HG03575 (cell line): ENCODE data around the gene MYOZ1.
"Not testable (repeated sequence)": the region's sequence is repeated elsewhere in the genome, so short reads cannot be mapped to it uniquely, and the experiment has no call there.

Experiments
- ATAC-seq: cut with Tn5 transposase; IDR thresholded peaks from one replicate; pipeline ENCODE4 v1.9.1; 2021; ENCODE audit not compliant: unreplicated experiment, insufficient number of reproducible peaks, low FRiP score; ENCODE audit errors: extremely low read depth

Gene MYOZ1

DNA sequence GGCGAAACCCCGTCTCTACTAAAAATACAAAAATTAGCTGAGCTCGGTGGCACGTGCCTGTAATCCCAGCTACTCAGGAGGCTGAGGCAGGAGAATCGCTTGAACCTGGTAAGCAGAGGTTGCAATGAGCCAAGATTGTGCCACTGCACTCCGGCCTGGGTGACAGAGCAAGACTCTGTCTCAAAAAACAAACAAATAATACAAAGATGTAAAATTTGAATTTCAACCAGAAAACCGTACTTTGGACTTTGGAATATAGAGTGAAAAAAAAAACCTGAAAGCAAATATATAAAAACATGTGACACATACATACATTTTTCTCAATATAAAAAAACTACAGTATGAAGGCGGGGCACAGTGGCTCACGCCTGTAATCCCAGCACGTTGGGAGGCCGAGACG is 20.3 kb downstream of the MYOZ1 start:
- not testable (repeated sequence) for ATAC-seq

DNA sequence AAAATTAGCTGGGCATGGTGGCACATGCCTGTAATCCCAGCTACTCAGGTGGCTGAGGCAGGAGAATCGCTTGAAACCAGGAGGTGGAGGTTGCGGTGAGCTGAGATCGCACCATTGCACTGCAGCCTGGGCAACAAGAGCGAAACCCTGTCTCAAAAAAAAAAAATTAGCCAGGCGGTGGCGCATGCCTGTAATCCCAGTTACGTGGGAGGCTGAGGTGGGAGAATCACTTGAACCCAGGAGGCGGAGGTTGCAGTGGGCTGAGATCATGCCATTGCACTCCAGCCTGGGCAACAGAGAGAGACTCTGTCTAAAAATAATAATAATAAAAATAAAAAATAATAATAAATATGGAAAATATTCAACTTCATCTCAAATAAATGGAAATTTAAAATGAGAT is 24.1 kb downstream of the MYOZ1 start:
- not testable (repeated sequence) for ATAC-seq

DNA sequence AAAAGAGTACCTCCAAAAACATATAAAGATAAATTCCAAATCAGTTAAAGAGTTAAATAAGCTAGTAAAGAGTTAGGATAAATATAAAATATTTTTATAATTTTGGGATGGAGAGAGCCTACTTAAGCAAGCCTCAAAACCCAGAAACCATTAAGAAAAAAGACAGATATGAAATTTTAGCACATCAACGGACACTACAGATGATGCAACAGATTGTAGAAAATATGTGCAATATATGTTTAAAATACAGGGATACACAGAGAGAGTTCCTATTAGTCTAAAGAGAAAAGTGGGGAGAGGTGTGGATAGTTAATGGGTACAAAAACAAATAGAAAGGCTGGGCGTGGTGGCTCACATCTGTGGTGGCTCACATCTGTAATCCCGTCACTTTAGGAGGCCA is 26.6 kb downstream of the MYOZ1 start:
- no peak for ATAC-seq

DNA sequence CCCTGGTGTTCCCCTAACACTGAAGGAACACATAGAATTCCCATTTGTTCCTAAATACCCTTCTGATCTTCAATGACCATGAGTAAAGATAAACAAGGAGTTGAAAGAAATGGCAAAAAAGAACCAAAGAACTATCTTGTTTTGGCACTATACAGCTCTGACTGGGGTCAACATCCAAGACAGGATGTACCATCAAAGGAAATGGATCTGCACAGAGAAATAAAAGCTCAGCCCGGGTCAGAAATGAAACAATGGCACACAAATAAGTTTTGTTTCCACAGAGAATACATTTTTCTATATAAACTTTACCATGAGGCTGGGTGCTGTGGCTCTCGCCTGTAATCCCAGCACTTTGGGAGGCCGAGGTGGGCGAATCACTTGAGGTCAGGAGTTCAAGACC is 32.2 kb downstream of the MYOZ1 start:
- no peak for ATAC-seq

DNA sequence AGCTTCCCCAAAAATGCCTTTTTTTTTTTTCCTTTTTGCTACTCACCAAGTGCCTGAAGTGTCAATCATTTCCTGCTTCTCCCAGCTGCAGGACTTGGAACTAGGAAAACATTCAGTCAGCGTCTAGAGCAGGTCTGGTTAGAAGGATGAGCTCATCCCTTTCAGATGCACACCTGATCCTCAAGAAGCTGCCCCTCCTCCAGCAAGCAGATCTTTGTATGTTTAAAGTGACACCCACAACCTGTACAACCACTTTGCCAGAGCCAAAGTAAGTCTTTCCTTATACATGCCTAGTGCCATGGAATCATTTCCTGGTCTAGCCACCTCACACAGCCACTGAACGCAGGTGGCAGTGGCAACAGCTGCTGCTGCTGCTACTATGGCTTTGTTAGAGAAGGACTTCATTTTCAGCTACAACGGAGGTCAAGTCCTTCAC is 39.8 kb downstream of the MYOZ1 start:
- ATAC-seq = no peak

DNA sequence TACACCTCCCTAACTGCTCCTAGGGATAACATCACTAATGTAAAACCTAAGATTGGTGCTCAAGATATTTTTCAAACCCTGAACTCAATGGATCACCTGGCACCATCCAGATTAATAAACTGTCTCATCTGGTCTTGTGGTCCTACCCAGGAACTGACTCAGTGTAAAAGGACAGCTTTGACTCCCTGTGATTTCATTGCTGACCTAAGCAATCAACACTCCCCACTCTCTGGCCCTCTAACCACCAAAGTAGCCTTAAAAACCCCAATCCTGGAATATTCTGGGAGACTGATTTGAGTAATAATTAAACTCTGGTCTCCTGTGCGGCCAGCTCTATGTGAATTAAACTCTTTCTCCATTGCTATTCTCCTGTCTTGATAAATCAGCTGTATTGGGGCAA is 43.9 kb downstream of the MYOZ1 start:
- no peak for ATAC-seq

DNA sequence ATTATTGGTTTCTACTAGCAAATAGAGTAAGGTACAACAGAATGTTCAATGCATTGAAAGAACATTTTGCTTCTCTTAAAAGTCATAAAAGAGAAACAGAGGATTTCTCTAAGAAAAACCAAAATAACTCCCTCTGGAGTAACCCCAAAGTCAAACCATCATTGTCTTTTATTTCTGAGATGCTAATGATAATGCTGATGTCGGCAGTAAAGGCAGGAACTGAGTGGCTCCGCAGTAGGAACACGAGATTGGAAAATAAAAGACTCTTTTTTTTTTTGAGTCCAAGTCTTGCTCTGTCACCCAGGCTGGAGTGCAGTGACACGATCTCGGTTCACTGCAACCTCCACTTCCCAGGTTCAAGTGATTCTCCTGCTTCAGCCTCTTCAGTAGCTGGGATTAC is 47.5 kb downstream of the MYOZ1 start:
- ATAC-seq = no peak

DNA sequence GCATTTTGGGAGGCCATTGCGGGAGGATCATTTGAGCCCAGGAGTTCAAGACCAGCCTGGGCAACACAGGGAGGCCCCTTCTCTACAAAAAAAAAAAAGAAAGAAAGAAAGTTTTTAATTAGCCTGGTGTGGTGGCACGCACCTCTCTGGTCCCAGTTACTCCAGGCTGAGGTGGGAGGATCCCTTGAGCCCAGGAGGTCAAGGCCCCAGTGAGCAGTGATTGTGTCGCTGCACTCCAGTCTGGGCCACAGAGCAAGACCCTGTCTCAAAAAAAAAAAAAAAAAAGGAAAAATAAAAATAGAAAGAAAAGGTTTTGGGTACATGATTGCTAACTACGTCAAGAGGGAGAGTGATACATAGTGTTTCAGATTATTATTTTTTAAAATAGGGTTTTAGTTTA is 48.2 kb downstream of the MYOZ1 start:
- no peak for ATAC-seq

DNA sequence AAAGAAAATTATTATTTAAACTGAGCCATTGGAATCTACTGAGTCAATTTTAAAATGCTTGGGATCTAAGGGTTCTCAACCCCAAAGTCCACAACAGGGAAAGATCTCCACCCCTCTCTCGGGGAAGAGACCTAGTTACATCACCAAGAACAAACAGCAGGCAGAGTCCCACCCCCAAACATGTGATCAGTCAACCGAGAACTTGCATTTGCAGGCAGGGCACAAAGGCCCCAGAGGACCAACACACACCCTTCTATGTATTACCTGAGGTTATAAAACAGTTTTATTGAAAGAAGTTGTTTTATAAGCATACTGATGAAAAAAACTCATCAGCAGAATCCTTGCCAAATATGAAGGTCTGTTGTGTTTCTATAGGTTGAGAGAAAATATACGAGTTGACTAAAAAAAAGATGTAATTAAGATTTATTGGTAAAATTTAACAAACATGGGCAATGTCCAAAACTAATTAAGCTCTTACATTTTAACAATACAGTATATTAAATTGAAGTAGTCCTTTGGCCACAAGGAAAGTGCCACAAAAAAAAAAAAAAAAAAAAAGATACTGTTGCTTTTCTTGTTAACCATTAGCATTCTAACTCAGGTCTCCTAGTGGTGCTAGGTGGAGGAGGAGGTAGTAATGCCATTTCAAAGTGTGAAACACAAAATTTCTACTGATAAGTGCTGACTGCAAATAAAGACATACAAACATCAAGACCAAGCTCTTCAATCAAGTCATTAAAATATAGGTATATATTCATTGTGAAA is 49.2 kb downstream of the MYOZ1 start:
- no peak for ATAC-seq

DNA sequence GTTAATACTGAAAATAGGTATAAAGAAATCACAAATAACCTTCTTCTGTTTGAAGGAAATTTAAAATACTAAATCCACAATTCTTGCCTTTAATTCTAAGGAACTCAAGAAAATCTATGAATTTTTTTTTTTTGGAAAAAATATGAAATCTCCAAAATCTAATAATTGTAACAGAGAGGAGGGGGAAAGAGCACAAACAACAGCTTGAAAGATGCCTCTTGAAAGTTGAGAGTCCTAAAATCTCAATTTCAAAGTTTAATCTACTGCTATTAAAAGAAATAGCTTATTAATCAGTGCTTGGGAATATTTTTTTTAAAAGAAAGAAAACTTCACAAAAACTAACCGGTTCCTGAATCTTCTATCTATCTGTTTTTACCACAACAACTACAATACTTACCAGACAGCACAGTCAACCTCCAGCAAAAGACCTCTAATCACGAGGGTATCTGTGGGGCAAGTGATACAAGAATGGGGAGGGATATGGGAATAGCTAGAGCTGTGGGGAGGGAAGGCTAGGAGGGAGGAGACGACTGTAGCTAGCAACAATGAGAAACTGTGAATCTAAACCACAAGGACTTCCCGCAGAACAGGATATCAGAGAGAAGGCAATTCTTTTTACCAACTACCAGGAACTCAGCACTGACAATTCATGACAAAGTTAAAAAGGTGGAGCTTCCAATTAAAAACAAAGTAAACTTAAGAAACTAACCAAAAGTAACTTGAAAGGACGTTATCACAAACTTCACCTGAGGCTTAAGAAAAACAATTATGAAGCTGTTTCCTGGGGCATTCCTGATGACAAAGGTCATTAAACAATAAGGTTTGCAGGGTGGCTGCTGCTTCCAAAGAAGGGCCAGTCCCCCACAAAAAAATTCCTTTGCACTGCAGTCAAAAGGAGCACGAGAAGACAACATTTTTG is 50.1 kb downstream of the MYOZ1 start, which contains the start of gene USP54:
Gene USP54, minus strand, starts transcription at position 462 of the 919 bp plus-strand sequence. CDS start 15,684 bp downstream, outside the sequence.
- ATAC-seq = no peak

DNA sequence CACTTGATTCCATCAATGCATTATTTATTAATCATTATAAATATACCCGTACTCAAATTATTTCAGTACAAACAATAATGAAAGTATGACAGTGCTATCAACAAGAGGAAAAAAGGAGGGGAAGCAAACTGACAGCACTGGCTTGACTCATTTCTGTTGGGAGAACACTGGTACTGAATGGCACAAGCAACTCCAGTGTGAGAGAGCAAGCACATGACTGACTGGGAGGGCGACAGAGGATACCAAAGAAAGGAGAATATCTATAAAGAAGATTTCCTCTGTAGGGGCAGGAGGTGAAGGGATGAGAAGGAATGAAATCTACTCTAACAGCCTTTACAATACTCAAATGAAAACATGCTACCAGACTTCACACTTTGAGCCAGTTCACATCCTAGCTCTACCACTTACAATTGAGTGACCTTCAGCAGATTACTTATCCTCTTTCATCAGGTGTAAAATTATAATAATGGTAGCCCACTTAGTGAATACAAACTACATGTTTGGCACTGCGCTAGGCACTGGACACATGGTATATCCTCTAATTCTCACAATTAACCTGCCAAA is 51.6 kb downstream of the MYOZ1 start:
- ATAC-seq = no peak

DNA sequence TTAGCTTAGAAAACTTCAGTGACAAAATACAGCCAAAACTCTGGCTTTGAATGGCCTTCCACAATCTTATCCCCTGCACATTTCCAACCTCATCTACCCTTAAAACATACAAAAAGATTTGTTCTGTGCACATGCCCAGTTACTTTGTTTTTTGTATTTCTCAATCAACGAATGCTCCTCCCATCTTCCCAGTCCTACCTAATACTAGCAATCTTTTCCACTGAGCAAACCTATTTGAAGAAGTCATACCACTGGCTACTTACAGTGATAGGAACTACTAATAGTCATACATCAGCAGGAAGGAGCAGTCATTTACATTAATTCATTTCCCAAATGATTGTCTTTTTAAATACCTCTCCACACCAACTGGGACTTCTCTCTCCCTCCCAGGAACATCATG is 52.6 kb downstream of the MYOZ1 start:
- ATAC-seq = no peak

DNA sequence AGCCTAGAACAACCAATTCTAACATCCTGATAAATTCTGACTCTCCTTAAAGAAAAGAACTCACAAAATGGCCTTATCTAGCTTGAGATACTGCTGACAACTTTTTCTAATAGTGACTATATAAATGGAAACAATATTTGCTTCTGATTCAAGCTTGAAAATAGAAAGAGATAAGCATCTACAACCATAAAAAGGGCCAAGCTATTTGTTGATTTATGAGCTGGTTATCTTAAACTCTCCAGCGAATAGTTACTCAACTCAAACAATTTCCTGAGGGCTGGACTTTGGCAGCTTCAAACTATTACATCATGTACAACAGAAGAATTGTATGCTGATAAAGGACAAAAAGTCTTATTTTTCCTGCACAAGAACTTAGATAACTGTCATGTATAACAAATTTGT is 54.7 kb downstream of the MYOZ1 start:
- ATAC-seq = no peak

DNA sequence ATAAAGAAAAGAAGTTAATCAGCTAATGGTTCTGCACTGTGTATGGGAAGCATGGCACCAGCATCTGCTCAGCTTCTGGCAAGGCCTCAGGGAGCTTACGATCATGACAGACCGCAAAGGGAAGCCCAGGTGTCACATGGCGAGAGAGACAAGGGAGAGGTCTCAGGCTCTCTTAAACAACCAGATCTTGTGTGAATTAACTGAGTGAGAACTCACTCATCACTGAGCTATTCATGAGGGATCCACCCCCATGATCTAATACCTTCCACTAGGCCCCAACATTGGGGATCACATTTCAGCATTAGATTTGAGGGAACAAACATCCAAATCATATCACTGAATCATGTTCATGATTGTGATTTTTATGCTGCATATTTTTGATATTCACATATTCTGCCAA is 55.9 kb downstream of the MYOZ1 start:
- no peak for ATAC-seq

DNA sequence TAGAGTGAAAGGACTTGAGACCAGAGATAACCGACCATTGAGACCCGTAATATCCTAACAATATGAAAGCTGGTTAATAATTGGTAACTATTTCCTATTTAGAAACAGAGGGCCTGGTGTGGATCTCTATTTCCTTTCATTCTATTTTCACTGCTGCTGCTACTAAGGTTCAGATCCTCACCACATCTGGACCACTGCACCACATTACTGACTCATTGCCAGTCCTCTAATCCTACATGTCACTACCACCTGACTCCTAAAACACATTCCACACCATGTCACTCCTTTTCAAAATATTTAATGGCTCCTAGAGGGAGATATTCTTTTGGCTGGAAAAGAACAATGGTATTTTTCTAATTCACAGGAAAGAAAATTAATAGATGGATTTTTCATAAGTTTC is 56.5 kb downstream of the MYOZ1 start:
- no peak for ATAC-seq

DNA sequence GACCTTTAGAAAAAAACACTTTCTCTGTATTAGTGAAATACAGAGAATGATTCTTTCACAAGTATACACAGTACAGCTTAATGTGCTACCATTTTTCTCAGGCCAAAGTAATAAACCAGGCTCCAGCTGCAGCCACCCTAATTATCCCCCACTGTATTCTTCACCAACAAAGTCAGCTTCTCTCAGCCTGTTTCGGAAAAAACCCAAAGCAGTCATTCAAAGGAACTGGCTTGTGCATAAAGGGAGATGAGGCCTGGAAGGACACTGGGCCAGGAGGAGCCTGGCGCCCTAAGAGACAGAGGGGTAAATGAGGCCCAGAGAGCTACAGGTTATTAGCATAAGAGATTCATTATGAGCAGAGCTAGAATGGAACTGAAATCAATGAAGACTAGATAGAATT is 59.4 kb downstream of the MYOZ1 start:
- no peak for ATAC-seq
